ENCODE data around the gene NCL.
A peak's percentile ranks its signal among the peaks of the same experiment; 100 is the strongest.

The NCL gene

DNA sequence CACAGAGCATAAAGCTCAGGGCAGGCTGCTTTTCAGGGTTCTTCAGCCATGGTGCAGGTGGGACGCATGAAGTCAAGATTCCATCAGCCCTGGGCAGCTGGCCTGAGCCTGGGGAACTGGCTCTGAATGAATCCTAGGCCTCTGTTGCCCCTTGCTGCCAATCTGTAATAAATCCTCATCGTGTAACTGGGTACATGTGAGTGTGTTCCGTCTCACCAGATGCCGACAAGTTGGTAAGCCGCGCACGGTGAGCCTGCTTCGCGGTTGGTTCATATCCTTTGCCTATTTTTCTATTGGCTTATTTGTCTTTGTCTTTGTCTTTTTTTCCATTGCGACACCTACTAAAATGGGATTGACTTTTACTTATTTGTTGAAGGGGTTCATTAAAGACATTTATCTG lies 41.1 kb downstream of the NCL start:
- Histone ChIP-seq H3K4me3 (ENCODE audit: low read length in 2 of 2) (no peak overlapping the region), H3K27ac (ENCODE audit: low read depth in 2 of 2, low read length in 2 of 2) (no peak overlapping the region), H3K36me3 (ENCODE audit: control insufficient read depth in 2 of 2, insufficient read depth in 2 of 2, low read length in 2 of 2) (no peaks in the 10 kb centered on the region), H3K4me1 (ENCODE audit: control insufficient read depth in 2 of 2, insufficient read depth in 2 of 2, low read length in 2 of 2) (no peaks in the 10 kb centered on the region), H3K27me3 (ENCODE audit: control insufficient read depth in 2 of 2, insufficient read depth in 2 of 2, low read length in 2 of 2) (no peaks in the 10 kb centered on the region), H3K9me3 (ENCODE audit: control insufficient read depth in 2 of 2, low read length in 2 of 2) (no peaks in the 10 kb centered on the region), H3K9ac (ENCODE audit: low read depth in 1 of 2, low read length in 2 of 2) (no peak overlapping the region)

DNA sequence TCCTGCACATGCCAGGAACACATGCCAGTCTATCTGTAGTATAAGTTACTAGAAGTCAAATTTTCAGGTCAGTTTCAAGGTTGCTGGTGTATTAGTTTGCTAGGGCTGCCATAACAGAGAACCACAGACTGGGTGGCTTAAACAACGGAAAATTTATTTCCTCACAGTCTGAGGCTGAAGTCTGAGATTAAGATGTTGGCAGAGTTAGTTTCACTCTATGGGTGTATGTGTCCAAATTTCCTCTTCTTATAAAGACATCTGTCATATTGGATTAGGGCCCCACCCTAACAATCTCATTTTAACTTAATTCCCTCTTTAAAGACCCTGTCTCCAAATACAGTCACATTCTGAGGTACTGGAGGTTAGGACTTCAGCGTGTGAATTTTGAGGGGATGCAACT lies 42.2 kb downstream of the NCL start:
- no peaks in the 10 kb centered on the region for H3K27me3 ChIP-seq (ENCODE audit: control insufficient read depth in 2 of 2, insufficient read depth in 2 of 2, low read length in 2 of 2)
- no peaks in the 10 kb centered on the region for H3K4me1 ChIP-seq (ENCODE audit: control insufficient read depth in 2 of 2, insufficient read depth in 2 of 2, low read length in 2 of 2)
- no peak overlapping the region for H3K4me3 ChIP-seq (ENCODE audit: low read length in 2 of 2)
- no peak overlapping the region for H3K9ac ChIP-seq (ENCODE audit: low read depth in 1 of 2, low read length in 2 of 2)
- no peak overlapping the region for H3K27ac ChIP-seq (ENCODE audit: low read depth in 2 of 2, low read length in 2 of 2)
- H3K36me3 ChIP-seq (ENCODE audit: control insufficient read depth in 2 of 2, insufficient read depth in 2 of 2, low read length in 2 of 2), result no peaks in the 10 kb centered on the region
- no peaks in the 10 kb centered on the region for H3K9me3 ChIP-seq (ENCODE audit: control insufficient read depth in 2 of 2, low read length in 2 of 2)

DNA sequence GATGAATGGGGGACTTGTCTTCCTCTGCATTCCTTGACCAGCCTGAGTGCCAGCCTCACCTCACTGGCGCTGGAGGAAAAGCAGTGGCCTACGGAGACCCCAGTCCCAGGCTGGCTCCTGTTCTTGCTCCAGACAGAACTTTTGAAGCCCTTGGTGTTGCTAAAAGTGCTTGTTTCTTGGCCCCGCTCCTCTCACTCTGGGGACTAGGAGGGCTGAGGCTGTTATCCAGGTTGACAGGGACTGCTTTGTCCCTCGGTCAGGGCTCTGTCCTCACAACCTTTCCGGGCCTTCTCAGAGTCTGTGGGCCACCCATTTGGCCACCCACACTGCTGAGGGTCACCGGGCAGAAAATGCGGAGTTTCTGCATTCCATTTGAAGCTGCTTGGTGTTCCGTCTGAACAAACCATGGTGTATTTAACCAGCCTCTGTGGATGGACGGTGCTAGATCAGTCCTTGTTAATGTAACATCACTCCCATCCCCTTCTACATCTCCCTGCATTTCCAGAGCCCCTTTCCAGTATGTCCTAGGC lies 43.2 kb downstream of the NCL start:
- H3K36me3 ChIP-seq (ENCODE audit: control insufficient read depth in 2 of 2, insufficient read depth in 2 of 2, low read length in 2 of 2), result no peaks in the 10 kb centered on the region
- H3K4me1 ChIP-seq (ENCODE audit: control insufficient read depth in 2 of 2, insufficient read depth in 2 of 2, low read length in 2 of 2), result no peaks in the 10 kb centered on the region
- H3K27ac ChIP-seq (ENCODE audit: low read depth in 2 of 2, low read length in 2 of 2), result no peak overlapping the region
- H3K27me3 ChIP-seq (ENCODE audit: control insufficient read depth in 2 of 2, insufficient read depth in 2 of 2, low read length in 2 of 2), result no peaks in the 10 kb centered on the region
- H3K9me3 ChIP-seq (ENCODE audit: control insufficient read depth in 2 of 2, low read length in 2 of 2), result no peaks in the 10 kb centered on the region
- H3K9ac ChIP-seq (ENCODE audit: low read depth in 1 of 2, low read length in 2 of 2), result no peak overlapping the region
- H3K4me3 ChIP-seq (ENCODE audit: low read length in 2 of 2), result no peak overlapping the region

DNA sequence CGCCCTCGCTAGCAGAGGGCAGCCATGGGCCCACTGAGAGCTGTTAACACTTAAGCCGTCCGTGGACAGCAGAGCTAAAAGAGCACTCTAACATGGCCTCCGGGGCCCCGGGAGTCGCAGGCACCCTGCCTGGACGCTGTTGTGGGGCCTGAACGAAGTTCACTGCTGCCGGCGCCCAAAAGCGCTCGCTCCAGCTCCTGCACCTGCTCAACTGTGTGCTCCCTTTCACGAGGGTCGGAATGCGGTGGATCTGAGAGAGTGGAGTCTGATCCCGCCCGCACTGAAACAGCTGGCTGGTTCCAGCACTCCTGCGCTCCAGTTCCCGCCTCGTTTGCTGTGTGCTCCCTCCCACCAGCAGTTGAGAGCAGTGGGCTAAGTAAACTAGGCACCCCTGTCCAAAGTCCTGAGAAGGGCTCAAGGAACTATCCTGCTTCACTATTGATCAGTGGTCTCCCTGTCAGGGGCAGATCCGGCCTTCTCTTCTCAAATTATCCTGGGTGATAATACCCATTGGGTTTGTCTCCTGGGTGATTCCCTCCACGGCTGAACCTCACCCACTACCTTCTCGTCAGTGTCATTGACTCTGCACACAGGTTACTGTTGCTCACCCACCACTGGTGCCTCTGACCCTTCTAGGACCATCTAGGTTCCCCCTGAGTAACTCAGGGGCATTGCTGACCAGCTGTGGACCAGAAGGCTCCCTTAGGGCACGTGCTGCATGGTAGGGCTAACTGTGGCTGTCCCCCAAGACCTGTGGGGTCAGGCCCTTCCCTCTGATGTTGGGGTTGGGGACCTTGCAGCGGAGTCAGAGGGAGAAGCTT lies 45.3 kb downstream of the NCL start:
- no peaks in the 10 kb centered on the region for H3K36me3 ChIP-seq (ENCODE audit: control insufficient read depth in 2 of 2, insufficient read depth in 2 of 2, low read length in 2 of 2)
- H3K4me3 ChIP-seq (ENCODE audit: low read length in 2 of 2), result no peak overlapping the region
- no peaks in the 10 kb centered on the region for H3K27me3 ChIP-seq (ENCODE audit: control insufficient read depth in 2 of 2, insufficient read depth in 2 of 2, low read length in 2 of 2)
- no peak overlapping the region for H3K27ac ChIP-seq (ENCODE audit: low read depth in 2 of 2, low read length in 2 of 2)
- H3K4me1 ChIP-seq (ENCODE audit: control insufficient read depth in 2 of 2, insufficient read depth in 2 of 2, low read length in 2 of 2), result peaks cover 3 to 15% of the 10 kb centered on the region in 2 donors
- no peaks in the 10 kb centered on the region for H3K9me3 ChIP-seq (ENCODE audit: control insufficient read depth in 2 of 2, low read length in 2 of 2)
- no peak overlapping the region for H3K9ac ChIP-seq (ENCODE audit: low read depth in 1 of 2, low read length in 2 of 2)

DNA sequence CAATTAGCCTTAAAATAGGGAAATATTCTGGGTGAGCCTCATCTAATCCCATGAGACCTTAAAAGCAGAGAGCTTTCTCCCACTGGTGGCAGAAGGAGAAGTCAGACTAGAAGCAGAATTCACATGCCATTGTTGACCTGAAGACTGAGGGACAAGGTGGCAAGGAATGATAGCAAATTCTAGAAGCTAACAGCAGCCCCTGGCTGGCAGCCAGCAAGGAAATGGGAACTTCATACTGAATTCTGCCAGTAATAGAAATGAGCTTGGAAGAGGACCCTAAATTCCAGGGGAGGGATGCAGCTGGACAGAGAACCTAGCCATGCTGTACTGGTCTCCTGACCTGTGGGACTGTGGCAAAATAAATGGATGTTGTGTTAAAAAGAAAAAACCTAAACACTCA lies 49.3 kb downstream of the NCL start:
- Histone ChIP-seq H3K4me1 (ENCODE audit: control insufficient read depth in 2 of 2, insufficient read depth in 2 of 2, low read length in 2 of 2) (peaks cover 26 to 33% of the 10 kb centered on the region in 2 donors), H3K4me3 (ENCODE audit: low read length in 2 of 2) (peak overlapping the region in 1 of 2 donors; percentile 41), H3K27me3 (ENCODE audit: control insufficient read depth in 2 of 2, insufficient read depth in 2 of 2, low read length in 2 of 2) (no peaks in the 10 kb centered on the region), H3K27ac (ENCODE audit: low read depth in 2 of 2, low read length in 2 of 2) (peak overlapping the region; percentile 84 to 95), H3K9ac (ENCODE audit: low read depth in 1 of 2, low read length in 2 of 2) (peak overlapping the region in 1 of 2 donors; percentile 39), H3K36me3 (ENCODE audit: control insufficient read depth in 2 of 2, insufficient read depth in 2 of 2, low read length in 2 of 2) (no peaks in the 10 kb centered on the region), H3K9me3 (ENCODE audit: control insufficient read depth in 2 of 2, low read length in 2 of 2) (no peaks in the 10 kb centered on the region)

DNA sequence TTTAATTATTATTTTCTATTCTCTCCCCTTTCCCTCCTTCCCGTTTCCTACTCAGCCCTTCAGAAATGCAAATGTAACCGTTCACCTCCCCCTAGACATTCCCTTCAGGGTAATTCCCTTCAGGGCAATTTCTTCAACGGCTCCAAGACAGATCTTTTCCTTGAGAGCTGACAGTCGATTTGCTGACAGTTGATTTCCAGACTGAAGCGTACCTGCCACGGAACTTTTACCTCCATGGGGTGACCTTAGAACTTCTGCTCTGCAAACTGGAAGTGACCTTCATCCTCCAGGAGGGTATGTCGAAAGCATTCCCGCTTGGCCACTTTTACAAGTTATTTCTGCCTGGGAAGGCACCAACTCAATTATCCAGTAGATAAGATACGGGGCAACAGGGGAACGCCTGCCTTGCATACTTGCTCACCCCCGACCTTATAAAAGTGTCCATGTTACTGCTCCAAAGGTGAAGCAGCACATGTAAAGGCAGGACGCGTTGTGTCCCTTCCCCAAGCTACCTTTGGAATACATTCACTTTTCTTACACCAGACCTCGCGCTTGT lies 50.3 kb downstream of the NCL start:
- Histone ChIP-seq H3K4me1 (ENCODE audit: control insufficient read depth in 2 of 2, insufficient read depth in 2 of 2, low read length in 2 of 2) (peaks cover 31 to 41% of the 10 kb centered on the region in 2 donors), H3K27ac (ENCODE audit: low read depth in 2 of 2, low read length in 2 of 2) (peak overlapping the region; percentile 84 to 95), H3K9me3 (ENCODE audit: control insufficient read depth in 2 of 2, low read length in 2 of 2) (no peaks in the 10 kb centered on the region), H3K36me3 (ENCODE audit: control insufficient read depth in 2 of 2, insufficient read depth in 2 of 2, low read length in 2 of 2) (no peaks in the 10 kb centered on the region), H3K4me3 (ENCODE audit: low read length in 2 of 2) (peak overlapping the region; percentile 24 to 49), H3K9ac (ENCODE audit: low read depth in 1 of 2, low read length in 2 of 2) (peak overlapping the region; percentile 2 to 34), H3K27me3 (ENCODE audit: control insufficient read depth in 2 of 2, insufficient read depth in 2 of 2, low read length in 2 of 2) (no peaks in the 10 kb centered on the region)

DNA sequence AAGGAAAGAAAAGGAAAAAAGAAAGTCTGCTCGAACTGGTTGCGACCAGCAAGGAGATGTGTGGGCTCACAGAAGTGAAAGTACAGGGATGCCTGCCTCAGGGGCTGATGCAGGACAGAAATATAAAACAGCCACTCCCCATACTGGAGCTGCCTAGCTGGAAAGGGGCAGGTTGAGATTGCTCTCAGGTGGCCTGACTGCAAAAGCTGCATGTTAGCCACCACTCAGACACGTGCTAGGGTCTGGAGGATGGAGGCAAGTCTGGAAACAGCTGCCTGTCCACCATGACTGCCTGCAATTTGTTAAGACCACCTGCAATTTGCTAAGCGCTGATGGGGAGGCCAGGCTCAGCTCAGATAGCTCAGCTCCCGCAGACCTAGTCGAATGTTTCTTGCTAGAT lies 50.8 kb downstream of the NCL start:
- H3K9ac ChIP-seq (ENCODE audit: low read depth in 1 of 2, low read length in 2 of 2), result peak overlapping the region; percentile 34 to 85
- H3K36me3 ChIP-seq (ENCODE audit: control insufficient read depth in 2 of 2, insufficient read depth in 2 of 2, low read length in 2 of 2), result no peaks in the 10 kb centered on the region
- peak overlapping the region; percentile 84 to 95 for H3K27ac ChIP-seq (ENCODE audit: low read depth in 2 of 2, low read length in 2 of 2)
- no peaks in the 10 kb centered on the region for H3K9me3 ChIP-seq (ENCODE audit: control insufficient read depth in 2 of 2, low read length in 2 of 2)
- H3K4me3 ChIP-seq (ENCODE audit: low read length in 2 of 2), result peak overlapping the region in 1 of 2 donors; percentile 49
- H3K27me3 ChIP-seq (ENCODE audit: control insufficient read depth in 2 of 2, insufficient read depth in 2 of 2, low read length in 2 of 2), result no peaks in the 10 kb centered on the region
- peaks cover 31 to 41% of the 10 kb centered on the region in 2 donors for H3K4me1 ChIP-seq (ENCODE audit: control insufficient read depth in 2 of 2, insufficient read depth in 2 of 2, low read length in 2 of 2)

DNA sequence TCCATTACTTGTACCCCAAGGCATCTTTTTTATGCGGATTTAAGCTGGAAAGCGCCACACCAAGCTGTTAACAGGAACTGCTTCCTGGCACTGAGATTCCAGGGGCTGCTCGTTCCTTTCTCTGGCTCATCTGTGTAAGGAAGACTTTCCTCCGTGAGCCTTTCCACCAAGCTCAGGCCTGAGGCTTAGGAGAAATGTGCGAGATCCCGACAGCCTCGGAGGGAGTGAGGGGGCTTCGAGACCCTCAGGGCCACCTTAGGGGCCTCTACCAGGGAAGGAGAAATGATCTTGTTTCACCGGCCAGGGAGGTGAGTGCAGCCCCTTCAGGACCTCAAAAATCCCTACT lies 51.7 kb downstream of the NCL start:
- peak overlapping the region; percentile 68 to 72 for H3K4me3 ChIP-seq (ENCODE audit: low read length in 2 of 2)

DNA sequence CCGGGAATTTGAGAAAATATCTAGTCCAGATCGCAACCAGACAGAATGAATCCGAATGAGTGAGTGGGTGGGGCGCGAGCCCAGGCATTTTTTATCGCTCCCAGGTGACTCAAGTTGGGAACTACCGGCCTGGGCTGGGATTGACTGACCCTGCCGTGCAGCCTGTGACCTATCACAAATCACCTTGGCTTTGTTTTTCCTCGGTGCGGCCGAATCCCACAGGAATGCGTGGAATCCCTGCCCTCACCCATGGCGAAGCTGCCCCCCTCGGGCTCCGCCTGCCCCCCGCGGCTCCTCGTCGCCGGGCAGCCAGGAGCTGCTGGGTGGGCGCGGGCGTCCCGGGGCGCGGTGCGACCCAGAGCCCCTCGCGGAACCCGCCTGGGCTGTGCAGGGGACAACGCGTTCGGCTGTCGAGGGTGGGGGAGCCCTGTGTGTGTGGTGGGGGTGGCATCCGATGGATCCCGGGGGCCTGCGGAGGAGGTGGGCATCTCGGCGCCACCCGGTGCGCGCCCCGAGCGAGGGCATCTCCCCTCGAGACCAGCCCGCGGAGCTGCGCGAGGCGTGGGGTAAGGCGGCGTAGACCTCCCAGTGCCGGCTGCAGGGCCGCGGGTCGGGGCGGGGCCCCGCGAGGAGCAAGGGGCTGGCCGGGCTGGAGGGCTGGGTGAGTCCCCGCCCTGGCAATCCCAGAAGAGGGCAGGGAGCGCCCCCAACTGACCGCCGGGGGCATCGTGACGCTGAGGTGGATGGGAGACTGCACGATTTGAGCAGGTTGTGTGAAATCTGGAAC lies 52.3 kb downstream of the NCL start:
- Histone ChIP-seq H3K27ac (ENCODE audit: low read depth in 2 of 2, low read length in 2 of 2) (peak overlapping the region; percentile 84 to 95), H3K36me3 (ENCODE audit: control insufficient read depth in 2 of 2, insufficient read depth in 2 of 2, low read length in 2 of 2) (no peaks in the 10 kb centered on the region), H3K4me1 (ENCODE audit: control insufficient read depth in 2 of 2, insufficient read depth in 2 of 2, low read length in 2 of 2) (peaks cover 31 to 41% of the 10 kb centered on the region in 2 donors), H3K9me3 (ENCODE audit: control insufficient read depth in 2 of 2, low read length in 2 of 2) (no peaks in the 10 kb centered on the region), H3K27me3 (ENCODE audit: control insufficient read depth in 2 of 2, insufficient read depth in 2 of 2, low read length in 2 of 2) (no peaks in the 10 kb centered on the region), H3K9ac (ENCODE audit: low read depth in 1 of 2, low read length in 2 of 2) (peak overlapping the region; percentile 68 to 85), H3K4me3 (ENCODE audit: low read length in 2 of 2) (peak overlapping the region; percentile 68 to 72)

More for the DNA sequence above, 51.7 kb downstream of the NCL start:
- Histone ChIP-seq H3K27me3 (ENCODE audit: control insufficient read depth in 2 of 2, insufficient read depth in 2 of 2, low read length in 2 of 2) (no peaks in the 10 kb centered on the region), H3K9ac (ENCODE audit: low read depth in 1 of 2, low read length in 2 of 2) (peak overlapping the region; percentile 41 to 85), H3K9me3 (ENCODE audit: control insufficient read depth in 2 of 2, low read length in 2 of 2) (no peaks in the 10 kb centered on the region), H3K4me1 (ENCODE audit: control insufficient read depth in 2 of 2, insufficient read depth in 2 of 2, low read length in 2 of 2) (peaks cover 31 to 41% of the 10 kb centered on the region in 2 donors), H3K36me3 (ENCODE audit: control insufficient read depth in 2 of 2, insufficient read depth in 2 of 2, low read length in 2 of 2) (no peaks in the 10 kb centered on the region), H3K27ac (ENCODE audit: low read depth in 2 of 2, low read length in 2 of 2) (peak overlapping the region; percentile 84 to 95)

DNA sequence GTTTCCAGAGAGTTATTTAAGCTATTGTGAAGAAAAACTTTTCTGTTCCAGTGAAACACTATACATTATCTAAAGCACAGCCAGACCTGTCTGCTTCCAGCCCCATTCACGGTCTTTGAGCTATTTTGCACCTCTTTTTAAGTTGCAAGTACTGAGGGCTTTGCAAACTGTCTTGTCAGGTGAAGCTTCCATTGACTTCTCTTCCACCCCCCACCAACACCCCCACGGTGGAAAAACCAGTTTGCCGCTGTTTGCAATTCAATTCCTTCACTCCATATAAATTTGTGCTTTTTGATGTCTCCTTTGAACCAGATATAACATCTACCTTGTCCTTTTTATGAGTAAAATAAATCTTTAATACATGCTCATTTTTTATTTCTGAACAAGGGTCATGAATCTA lies 53.0 kb downstream of the NCL start:
- no peaks in the 10 kb centered on the region for H3K27me3 ChIP-seq (ENCODE audit: control insufficient read depth in 2 of 2, insufficient read depth in 2 of 2, low read length in 2 of 2)
- H3K36me3 ChIP-seq (ENCODE audit: control insufficient read depth in 2 of 2, insufficient read depth in 2 of 2, low read length in 2 of 2), result peaks cover 0 to 2% of the 10 kb centered on the region in 2 donors
- H3K9me3 ChIP-seq (ENCODE audit: control insufficient read depth in 2 of 2, low read length in 2 of 2), result no peaks in the 10 kb centered on the region
- peak overlapping the region in 1 of 2 donors; percentile 95 for H3K27ac ChIP-seq (ENCODE audit: low read depth in 2 of 2, low read length in 2 of 2)
- peaks cover 31 to 41% of the 10 kb centered on the region in 2 donors for H3K4me1 ChIP-seq (ENCODE audit: control insufficient read depth in 2 of 2, insufficient read depth in 2 of 2, low read length in 2 of 2)
- peak overlapping the region; percentile 68 to 72 for H3K4me3 ChIP-seq (ENCODE audit: low read length in 2 of 2)
- H3K9ac ChIP-seq (ENCODE audit: low read depth in 1 of 2, low read length in 2 of 2), result peak overlapping the region in 1 of 2 donors; percentile 85

Data from mucosa of rectum (tissue), 2 donors.